GM10248 (cell line): ENCODE data around the gene PRPS1.

Experiments used
- CTCF ChIA-PET: fragments of 300-600 bp; sonication (Branson Sonifier 250); formaldehyde crosslinking; extraction: SDS; loops from one replicate; lab custom pipeline; 2021; ENCODE audit warnings: antibody characterized with exemption; lab: Yijun Ruan, JAX
- POLR2A ChIA-PET: fragments of 350-650 bp; sonication (Branson Sonifier 250); formaldehyde crosslinking; extraction: SDS; loops from one replicate; lab custom pipeline; 2020; ENCODE audit warnings: antibody characterized with exemption; lab: Yijun Ruan, JAX
- DNase-seq: peaks from one replicate; pipeline ENCODE4 v3.0.0; 2012; ENCODE audit errors: extremely low spot score
- CTCF ChIP-seq: IDR thresholded peaks from 2 replicates; pipeline ENCODE4 v1.5.1; 2012; ENCODE audit warnings: mild to moderate bottlenecking, low read depth; ENCODE audit errors: extremely low read depth, missing control alignments, control extremely low read depth

The PRPS1 gene

GRCh38 chrX:107648332-107648731 is 20.0 kb downstream of the PRPS1 start:
- DNase-seq: no peak
- POLR2A ChIA-PET: interaction anchor here (0.6 kb wide), 1 partner anchor 64 kb away, joined by 3 read pairs; no protein-coding TSS in a partner anchor
- CTCF ChIA-PET: interaction anchor here (19.0 kb wide), 1 partner anchor 130 kb away, joined by 222 read pairs; the partner anchor contains the start of genes NCBP2L and TSC22D3
- TF ChIP-seq CTCF: no peak

DNA sequence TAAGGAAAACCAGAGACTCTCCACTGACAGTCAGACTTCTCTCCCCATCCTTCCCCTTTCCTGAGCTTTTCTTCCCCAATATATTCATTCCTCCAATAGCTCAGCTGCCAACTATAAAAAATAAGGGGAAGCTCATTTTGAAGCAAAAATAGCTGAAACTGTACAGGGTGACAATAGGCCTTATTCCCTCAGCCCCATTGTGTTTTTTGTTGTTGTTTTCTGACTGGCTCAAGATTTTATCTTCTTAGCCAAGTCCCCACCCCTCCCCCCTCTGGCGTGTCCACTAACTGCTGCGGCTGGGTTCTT is 26.2 kb downstream of the PRPS1 start:
- DNase-seq: no peak
- TF ChIP-seq CTCF: no peak
- ChIA-PET POLR2A (interaction anchor here (1.2 to 1.5 kb wide), 2 partner anchors 61 to 63 kb away, joined by 3 to 6 read pairs; no protein-coding TSS in a partner anchor), CTCF (interaction anchor here (0.6 to 19.0 kb wide), 17 partner anchors 8 to 136 kb away, joined by 3 to 222 read pairs (median 5); partner anchors contain the start of genes NCBP2L, PRPS1 and TSC22D3)

- peak; percentile 77 for TF ChIP-seq CTCF
- POLR2A ChIA-PET: interaction anchor here (1.2 to 1.5 kb wide), 2 partner anchors 60 to 62 kb away, joined by 3 to 6 read pairs; no protein-coding TSS in a partner anchor
- peak; percentile 25 for DNase-seq
- CTCF ChIA-PET: interaction anchor here (0.6 to 19.0 kb wide), 18 partner anchors 9 to 136 kb away, joined by 3 to 222 read pairs (median 5); partner anchors contain the start of genes NCBP2L, PRPS1 and TSC22D3
Observed at GRCh38 chrX:107654872-107655761, 26.8 kb downstream of the PRPS1 start.

DNA sequence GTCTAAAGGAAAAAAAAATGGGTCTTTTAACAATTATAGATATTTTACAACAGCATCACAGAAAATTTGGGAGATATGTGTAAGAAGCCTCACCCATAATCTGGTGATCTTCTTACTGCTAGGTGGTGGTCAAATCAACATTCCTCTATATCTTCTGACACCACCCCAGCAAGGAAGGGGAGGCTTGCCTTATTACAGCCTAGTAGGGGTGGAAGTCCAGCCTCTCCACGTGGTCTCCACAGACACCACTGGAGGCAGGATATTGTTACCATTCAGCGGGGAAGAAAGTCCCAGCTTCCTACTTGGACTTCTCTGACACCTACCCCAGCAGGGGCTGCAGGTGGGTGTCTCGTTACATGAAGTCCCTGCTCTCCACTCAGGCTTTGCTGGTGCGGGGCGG is 28.7 kb downstream of the PRPS1 start:
- no peak for DNase-seq
- no peak for TF ChIP-seq CTCF
- CTCF ChIA-PET: interaction anchor here (0.7 to 19.0 kb wide), 11 partner anchors 8 to 121 kb away, joined by 3 to 222 read pairs (median 6); partner anchors contain the start of genes NCBP2L, PRPS1 and TSC22D3
- POLR2A ChIA-PET: no interaction called here

GRCh38 chrX:107658660-107659059 is 30.4 kb downstream of the PRPS1 start:
- no peak for TF ChIP-seq CTCF
- no peak for DNase-seq
- POLR2A ChIA-PET: no interaction called here
- CTCF ChIA-PET: interaction anchor here (1.1 to 19.0 kb wide), 11 partner anchors 8 to 489 kb away, joined by 3 to 222 read pairs (median 7); partner anchors contain the start of genes NCBP2L, PRPS1 and TSC22D3

DNA sequence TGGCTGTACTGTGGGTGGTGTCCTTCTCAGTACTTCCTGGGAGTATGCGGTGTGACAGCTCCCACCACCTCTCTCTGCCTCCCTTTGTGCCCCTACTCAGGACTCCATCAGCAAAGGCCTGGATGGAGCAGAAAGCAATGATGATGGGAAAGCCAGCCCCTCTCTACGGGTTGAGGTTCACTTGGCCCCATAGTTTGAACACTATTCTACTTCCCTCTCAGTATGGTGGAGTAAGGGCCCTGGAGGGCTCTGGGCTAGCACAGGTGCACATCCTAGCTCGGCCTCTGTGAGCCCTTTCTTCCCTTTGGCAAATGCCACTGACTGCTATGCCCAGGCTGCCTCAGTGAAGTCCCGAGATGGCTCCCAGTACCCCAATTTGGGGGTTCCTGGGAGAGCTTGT is 31.0 kb downstream of the PRPS1 start:
- TF ChIP-seq CTCF: no peak
- ChIA-PET POLR2A (no interaction called here), CTCF (interaction anchor here (0.8 to 19.0 kb wide), 20 partner anchors 9 to 415 kb away, joined by 3 to 222 read pairs (median 4); partner anchors contain the start of genes NCBP2L, PRPS1 and TSC22D3)
- no peak for DNase-seq
